Right cardiac atrium (tissue), 5 donors: Measurements from ENCODE around the gene ZYX. TPM values are rescaled to one million over a fixed set of nuclear protein-coding genes. Genes with fewer than 3 reads are reported as not detected.

ENCODE experiments used
- microRNA-seq, 2 donors: library from miRNA; unstranded; fragments of <30 nt; microRNA quantifications; one replicate each; pipeline ENCODE4 v1.2.0, GENCODE V29; 2020 to 2021
- polyA plus RNA-seq: library from polyadenylated mRNA; stranded (reverse); fragments of 200-250 nt; gene quantifications from one replicate; pipeline ENCODE4 v1.2.3, GENCODE V29; 2013
- total RNA-seq, 4 donors: library from RNA; stranded (reverse); fragmentation: NEBNext Ultra II Directional; extraction: Animal tissue kit (Norgen Biotek cat#: 25700); gene quantifications; one replicate each; pipeline ENCODE4 v1.2.1, GENCODE V29; 2021
- donor health status: healthy with polysubstance abuse.
- donor health status: DM: no; HTN: yes; CAD: no.
- donor health status: DM: no; HTN: no; CAD: no.
- donor health status: DM: no; HTN: yes; CAD: no; lungs with severe emphysema.
- donor health status: DM: yes; HTN: yes; CAD: no.

Gene ZYX
- total and polyA plus RNA-seq, 5 donors, result 74.7 to 127 (median 86.1) TPM

Small RNAs within 50 kb of the gene (microRNA-seq; reads per million reads assigned to microRNA genes)
- gene MIR6892, result 0 reads per million in 2 donors

Other genes with a start within 250 kb of the ZYX start
- not detected for gene PIP, start 249.3 kb upstream of the ZYX start, total RNA-seq
- gene PIP, start 249.3 kb upstream of the ZYX start, polyA plus RNA-seq, result not detected
- not detected for gene TAS2R39, start 197.9 kb upstream of the ZYX start, total RNA-seq
- not detected for gene TAS2R39, start 197.9 kb upstream of the ZYX start, polyA plus RNA-seq
- gene TAS2R40, start 159.3 kb upstream of the ZYX start, total RNA-seq, result not detected
- not detected for gene TAS2R40, start 159.3 kb upstream of the ZYX start, polyA plus RNA-seq
- gene GSTK1, start 117.9 kb upstream of the ZYX start, total RNA-seq, result 100 to 1,000 TPM; 182 to 249 (median 234) TPM
- 280 TPM for gene GSTK1, start 117.9 kb upstream of the ZYX start, polyA plus RNA-seq
- 1 to 10 TPM; 3.6 to 5.9 (median 4.5) TPM for gene TMEM139, start 96.4 kb upstream of the ZYX start, total RNA-seq
- gene TMEM139, start 96.4 kb upstream of the ZYX start, polyA plus RNA-seq, result 10.9 TPM
- gene CASP2, start 93.0 kb upstream of the ZYX start, total RNA-seq, result 10 to 100 TPM in 3 of 4 donors, 1 to 10 TPM in 1; 9.2 to 10.6 (median 10.2) TPM
- 4.5 TPM for gene CASP2, start 93.0 kb upstream of the ZYX start, polyA plus RNA-seq
- not detected for gene CLCN1, start 65.2 kb upstream of the ZYX start, total RNA-seq
- gene CLCN1, start 65.2 kb upstream of the ZYX start, polyA plus RNA-seq, result not detected
- gene FAM131B, start 18.6 kb upstream of the ZYX start, total RNA-seq, result under 1 TPM; 0.21 to 0.51 (median 0.39) TPM
- gene FAM131B, start 18.6 kb upstream of the ZYX start, polyA plus RNA-seq, result 0.27 TPM
- gene EPHA1, start 27.5 kb downstream of the ZYX start, total RNA-seq, result under 1 TPM in 2 of 4 donors, not detected in 2; 0.46 to 0.56 TPM
- 0.02 TPM for gene EPHA1, start 27.5 kb downstream of the ZYX start, polyA plus RNA-seq
- not detected for gene TAS2R60, start 62.1 kb downstream of the ZYX start, total RNA-seq
- gene TAS2R60, start 62.1 kb downstream of the ZYX start, polyA plus RNA-seq, result not detected
- not detected for gene TAS2R41, start 96.5 kb downstream of the ZYX start, total RNA-seq
- not detected for gene TAS2R41, start 96.5 kb downstream of the ZYX start, polyA plus RNA-seq
- under 1 TPM in 1 of 4 donors, not detected in 3; 0.19 TPM for gene CTAGE15, start 190.5 kb downstream of the ZYX start, total RNA-seq
- gene CTAGE15, start 190.5 kb downstream of the ZYX start, polyA plus RNA-seq, result 0.02 TPM
- gene TCAF2, start 239.6 kb downstream of the ZYX start, total RNA-seq, result under 1 TPM; 0.31 to 0.57 (median 0.43) TPM
- 0.41 TPM for gene TCAF2, start 239.6 kb downstream of the ZYX start, polyA plus RNA-seq